H1 (cell line): ENCODE measurements around the gene ZACN. TPM values are rescaled to one million over a fixed set of nuclear protein-coding genes. Genes with fewer than 3 reads are reported as not detected.

ENCODE experiments used
- JUND ChIP-seq: IDR thresholded peaks from 2 replicates; pipeline ENCODE4 v1.6.1; 2011; ENCODE audit warnings: mild to moderate bottlenecking, improper control_type of control experiment, low read length
- MAFK ChIP-seq: IDR thresholded peaks from 2 replicates; pipeline ENCODE4 v1.6.1; 2012; ENCODE audit warnings: low read depth, mild to moderate bottlenecking, improper control_type of control experiment, low read length
- SIRT6 ChIP-seq: IDR thresholded peaks from one replicate; pipeline ENCODE4 v1.7.1; 2012; ENCODE audit warnings: low read length, inconsistent platforms
- polyA plus RNA-seq, 7 experiments: library from polyadenylated mRNA; depleted of rRNA in 3 of 7; stranded (reverse) in 5 of 7; unstranded in 2 of 7; fragments of >200 nt in 5 of 7; fragments of 200-250 nt in 2 of 7; gene quantifications; 1 replicate in 5 of 7; 2 replicates in 1 of 7; 4 replicates in 1 of 7; pipeline versions ENCODE4 v1.2.1 to v1.2.3, GENCODE V29; 2011 to 2013; ENCODE audit warnings: missing spikeins in 2 of 7, mixed read lengths in 2 of 7
- total RNA-seq: library from RNA; stranded (reverse); fragmentation: NEBNext Ultra II Directional; extraction: Animal tissue kit (Norgen Biotek cat#: 25700); gene quantifications from 2 replicates; pipeline ENCODE4 v1.2.1, GENCODE V29; 2021

ZACN gene
- total and polyA plus RNA-seq, 2 of the 8 experiments (the other 6 are each of a cell fraction or from before 2014, with no cell fraction given), result 0.26 TPM; not detected in 1

GRCh38 chr17:76048025-76048605, 30.9 kb upstream of the ZACN start (continued):
- TF ChIP-seq JUND (no peak), SIRT6 (no peak), MAFK (no peak)
